Measurements from ENCODE around the gene GSK3B.

Gene GSK3B

GRCh38 chr3:120093911-120094775 lies at the start of gene GSK3B:
Gene GSK3B (minus strand): TSS chr3:120094447. CDS start chr3:120093434, 1,013 bp downstream.
- TF ChIP-seq, protein P1, sequence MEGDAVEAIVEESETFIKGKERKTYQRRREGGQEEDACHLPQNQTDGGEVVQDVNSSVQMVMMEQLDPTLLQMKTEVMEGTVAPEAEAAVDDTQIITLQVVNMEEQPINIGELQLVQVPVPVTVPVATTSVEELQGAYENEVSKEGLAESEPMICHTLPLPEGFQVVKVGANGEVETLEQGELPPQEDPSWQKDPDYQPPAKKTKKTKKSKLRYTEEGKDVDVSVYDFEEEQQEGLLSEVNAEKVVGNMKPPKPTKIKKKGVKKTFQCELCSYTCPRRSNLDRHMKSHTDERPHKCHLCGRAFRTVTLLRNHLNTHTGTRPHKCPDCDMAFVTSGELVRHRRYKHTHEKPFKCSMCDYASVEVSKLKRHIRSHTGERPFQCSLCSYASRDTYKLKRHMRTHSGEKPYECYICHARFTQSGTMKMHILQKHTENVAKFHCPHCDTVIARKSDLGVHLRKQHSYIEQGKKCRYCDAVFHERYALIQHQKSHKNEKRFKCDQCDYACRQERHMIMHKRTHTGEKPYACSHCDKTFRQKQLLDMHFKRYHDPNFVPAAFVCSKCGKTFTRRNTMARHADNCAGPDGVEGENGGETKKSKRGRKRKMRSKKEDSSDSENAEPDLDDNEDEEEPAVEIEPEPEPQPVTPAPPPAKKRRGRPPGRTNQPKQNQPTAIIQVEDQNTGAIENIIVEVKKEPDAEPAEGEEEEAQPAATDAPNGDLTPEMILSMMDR (IDR thresholded peaks at IDR 0.05; ENCODE audit: insufficient read depth, low read depth, low read length, missing control alignments), result no peak
- H3K4me3 ChIP-seq (ENCODE audit: low read length), result peak within 1 kb of the TSS; percentile 93
- peak; percentile 89 for DNase-seq (ENCODE audit: low read depth)

- no peak overlapping the region for H3K4me3 ChIP-seq (ENCODE audit: low read length)
- DNase-seq (ENCODE audit: low read depth), result peak; percentile 30
- TF ChIP-seq, protein P1 (IDR thresholded peaks at IDR 0.05; ENCODE audit: insufficient read depth, low read depth, low read length, missing control alignments), result no peak
These were observed 49.4 kb upstream of the GSK3B start for GRCh38 chr3:120143676-120144075.

GRCh38 chr3:120142236-120142635 lies 48.0 kb upstream of the GSK3B start:
- H3K4me3 ChIP-seq (ENCODE audit: low read length), result no peak overlapping the region
- no peak for DNase-seq (ENCODE audit: low read depth)
- TF ChIP-seq, protein P1 (IDR thresholded peaks at IDR 0.05; ENCODE audit: insufficient read depth, low read depth, low read length, missing control alignments), result no peak

DNA sequence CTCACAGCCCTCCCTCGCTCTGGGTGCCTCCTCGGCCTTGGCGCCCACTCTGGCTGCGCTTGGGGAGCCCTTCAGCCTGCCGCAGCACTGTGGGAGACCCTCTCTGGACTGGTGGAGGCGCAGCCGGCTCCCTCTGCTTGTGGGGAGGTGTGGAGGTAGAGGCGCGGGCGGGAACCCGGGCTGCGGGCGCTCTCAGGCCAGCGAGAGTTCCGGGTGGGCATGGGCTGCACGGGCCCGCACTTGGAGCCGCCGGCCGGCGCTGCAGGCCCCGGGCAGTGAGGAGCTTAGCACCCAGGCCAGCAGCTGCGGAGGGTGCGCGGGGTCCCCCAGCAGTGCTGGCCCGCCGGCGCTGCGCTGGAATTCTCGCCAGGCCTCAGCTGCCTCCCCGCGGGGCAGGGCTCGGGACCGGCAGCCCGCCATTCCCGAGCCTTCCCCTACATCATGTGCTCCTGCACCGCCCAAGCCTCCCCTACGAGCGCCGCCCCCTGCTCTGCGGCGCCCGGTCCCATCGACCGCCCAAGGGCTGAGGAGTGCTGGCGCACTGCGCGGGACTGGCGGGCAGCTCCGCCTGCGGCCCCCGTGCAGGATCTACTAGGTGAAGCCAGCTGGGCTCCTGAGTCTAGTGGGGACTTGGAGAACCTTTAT lies 46.0 kb upstream of the GSK3B start:
- DNase-seq (ENCODE audit: low read depth), result no peak
- TF ChIP-seq, protein P1 (IDR thresholded peaks at IDR 0.05; ENCODE audit: insufficient read depth, low read depth, low read length, missing control alignments), result no peak
- H3K4me3 ChIP-seq (ENCODE audit: low read length), result no peak overlapping the region

DNA sequence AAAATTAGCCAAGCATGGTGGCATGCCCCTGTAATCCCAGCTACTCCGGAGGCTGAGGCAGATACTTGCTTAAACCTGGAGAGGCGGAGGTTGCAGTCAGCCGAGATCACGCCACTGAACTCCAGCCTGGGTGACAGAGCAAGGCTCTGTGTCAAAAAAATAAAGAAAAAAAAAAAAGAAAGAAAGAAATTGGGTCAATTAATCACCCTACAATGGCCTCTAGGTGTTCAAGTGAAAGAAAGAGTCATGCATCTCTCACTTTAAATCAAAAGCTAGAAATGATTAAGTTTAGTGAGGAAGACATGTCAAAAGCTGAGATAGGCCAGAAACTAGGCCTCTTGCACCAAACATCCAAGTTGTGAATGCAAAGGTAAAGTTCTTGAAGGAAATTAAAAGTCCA lies 44.9 kb upstream of the GSK3B start:
- no peak for DNase-seq (ENCODE audit: low read depth)
- no peak overlapping the region for H3K4me3 ChIP-seq (ENCODE audit: low read length)
- TF ChIP-seq, protein P1 (IDR thresholded peaks at IDR 0.05; ENCODE audit: insufficient read depth, low read depth, low read length, missing control alignments), result no peak

DNA sequence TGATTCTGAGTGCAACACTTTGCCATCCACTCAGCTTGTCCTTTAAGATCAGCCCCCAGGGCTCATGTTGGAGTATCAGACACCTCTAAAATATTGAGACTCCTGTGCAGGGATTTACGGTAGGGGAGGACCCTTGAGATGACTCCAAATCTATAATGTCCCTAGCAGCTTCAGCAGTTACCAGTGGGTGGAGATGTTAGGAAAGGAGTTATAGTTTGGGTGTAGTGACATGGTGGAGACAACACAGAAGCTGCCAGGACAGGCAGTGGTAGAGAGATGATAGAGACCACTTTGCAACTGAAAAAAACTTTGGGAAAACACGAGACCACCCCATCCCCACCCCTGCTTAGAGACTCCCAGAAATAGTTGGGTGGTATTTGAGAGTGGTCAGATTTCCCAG lies 43.3 kb upstream of the GSK3B start:
- no peak for DNase-seq (ENCODE audit: low read depth)
- TF ChIP-seq, protein P1 (IDR thresholded peaks at IDR 0.05; ENCODE audit: insufficient read depth, low read depth, low read length, missing control alignments), result peak; percentile 7
- no peak overlapping the region for H3K4me3 ChIP-seq (ENCODE audit: low read length)
